ENCODE measurements around the gene ZDHHC11B.
"Not testable (repeated sequence)": the region's sequence is repeated elsewhere in the genome, so short reads cannot be mapped to it uniquely, and the experiment has no call there.

DNA sequence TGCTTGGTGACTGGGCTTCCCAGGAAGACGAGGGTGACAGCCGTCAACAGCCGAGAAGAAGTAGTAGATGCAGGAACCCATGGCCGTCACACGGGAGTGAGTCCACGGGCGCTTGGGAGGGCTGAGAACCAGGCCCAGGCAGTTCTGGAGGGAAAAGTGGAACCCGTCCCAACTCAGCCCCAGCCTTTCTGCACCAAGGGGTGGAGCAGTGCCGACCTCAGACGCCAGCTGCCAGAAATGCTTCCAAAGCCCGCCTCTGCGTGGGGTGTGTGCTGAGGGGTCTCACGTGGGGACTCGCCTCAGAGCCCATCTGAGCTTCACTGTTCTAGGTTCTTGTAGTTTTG, 12.0 kb downstream of the ZDHHC11B start:
- not testable (repeated sequence) for TF ChIP-seq YY1 (IDR thresholded peaks at IDR 0.05; ENCODE audit: insufficient read depth, insufficient read length); ZNF274 (IDR thresholded peaks at IDR 0.05; ENCODE audit: low read depth, low read length)
